GM11168 (cell line): ENCODE measurements around the gene ZNF84.

Experiments used
- in situ Hi-C: fragments of 300-500 bp; cut with MboI; formaldehyde crosslinking; loops from one replicate; pipeline ENCODE4 v1.12.0; 2022; ENCODE audit warnings: low sequenced_read_pairs; ENCODE audit not compliant: unreplicated experiment

Gene ZNF84

GRCh38 chr12:133108150-133108549 lies 70.8 kb downstream of the ZNF84 start:
- in situ Hi-C loops = no loop called here
